CD14-positive monocyte (primary cell): ENCODE measurements around the gene HEATR1. TPM values are rescaled to one million over a fixed set of nuclear protein-coding genes. Genes with fewer than 3 reads are reported as not detected.

Experiments
- DNase-seq, 3 donors: peaks; one replicate each; pipeline ENCODE4 v3.0.0-alpha.2; 2011 to 2022
- H2AFZ ChIP-seq: 2 replicates; pipeline ENCODE4 v1.6.0; 2012; ENCODE audit warnings: mild to moderate bottlenecking, low read depth, low read length, inconsistent platforms; ENCODE audit not compliant: insufficient read depth, poor library complexity, severe bottlenecking
- H3K27ac ChIP-seq, 2 donors: 1 replicate in 1 of 2; 2 replicates in 1 of 2; pipeline ENCODE4 v1.5.1; 2012 to 2013; ENCODE audit warnings: low read length in 2 of 2, control low read depth in 1 of 2, inconsistent platforms in 1 of 2, low read depth in 1 of 2, mild to moderate bottlenecking in 1 of 2
- H3K27me3 ChIP-seq, 2 donors: one replicate each; pipeline versions ENCODE4 v1.6.0 to v1.6.1; 2011 to 2013; ENCODE audit warnings: low read length in 2 of 2; ENCODE audit not compliant: control insufficient read depth in 2 of 2, insufficient read depth in 2 of 2
- H3K36me3 ChIP-seq, 2 donors: replicated peaks in 1 of 2; 1 replicate in 1 of 2; 2 replicates in 1 of 2; pipeline versions ENCODE4 v1.5.1 to v1.6.1; 2012 to 2013; ENCODE audit warnings: low read length in 2 of 2, control low read depth in 1 of 2, inconsistent platforms in 1 of 2, mild to moderate bottlenecking in 1 of 2; ENCODE audit not compliant: insufficient read depth in 2 of 2, control insufficient read depth in 1 of 2
- H3K4me1 ChIP-seq, 2 donors: 1 replicate in 1 of 2; 2 replicates in 1 of 2; pipeline versions ENCODE4 v1.5.1 to v1.6.1; 2012 to 2013; ENCODE audit warnings: low read length in 2 of 2, control low read depth in 1 of 2, inconsistent platforms in 1 of 2, mild to moderate bottlenecking in 1 of 2, moderate library complexity in 1 of 2; ENCODE audit not compliant: insufficient read depth in 2 of 2, control insufficient read depth in 1 of 2
- H3K4me2 ChIP-seq: replicated peaks from 2 replicates; pipeline ENCODE3; 2012; ENCODE audit warnings: low read length, moderate library complexity, mild to moderate bottlenecking; ENCODE audit not compliant: poor library complexity, severe bottlenecking; ENCODE audit errors: extremely low read depth
- H3K4me3 ChIP-seq, 3 experiments: fragments of 200-600 bp in 1 of 3; sonication (generic) in 1 of 3; replicated peaks in 1 of 3; 1 replicate in 2 of 3; 2 replicates in 1 of 3; pipeline ENCODE4 v1.5.1; 2011 to 2013; ENCODE audit warnings: low read length in 3 of 3, mild to moderate bottlenecking in 3 of 3, control low read depth in 2 of 3, low read depth in 2 of 3, inconsistent platforms in 1 of 3, moderate library complexity in 1 of 3
- H3K79me2 ChIP-seq: 2 replicates; pipeline ENCODE4 v1.6.0; 2012; ENCODE audit warnings: mild to moderate bottlenecking, control low read depth, inconsistent platforms, low read length, moderate library complexity; ENCODE audit not compliant: insufficient read depth
- H3K9ac ChIP-seq: 2 replicates; pipeline ENCODE4 v1.6.0; 2017; ENCODE audit warnings: low read length, mild to moderate bottlenecking; ENCODE audit not compliant: insufficient read depth, poor library complexity, severe bottlenecking
- H3K9me3 ChIP-seq, 2 donors: replicated peaks in 1 of 2; 1 replicate in 1 of 2; 2 replicates in 1 of 2; pipeline versions ENCODE4 v1.5.1 to v1.6.1; 2012 to 2013; ENCODE audit warnings: low read length in 2 of 2, control low read depth in 1 of 2; ENCODE audit not compliant: control insufficient read depth in 1 of 2, insufficient read depth in 1 of 2
- H4K20me1 ChIP-seq: 2 replicates; pipeline ENCODE4 v1.6.0; 2012; ENCODE audit warnings: mild to moderate bottlenecking, low read length, control low read depth, moderate library complexity; ENCODE audit not compliant: insufficient read depth
- H3K27ac Mint-ChIP-seq, 7 donors: one replicate each; pipeline ENCODE4 v1.8.0; 2020; ENCODE audit warnings: mild to moderate bottlenecking in 7 of 7, mixed read lengths in 7 of 7, moderate library complexity in 6 of 7, inconsistent platforms in 2 of 7
- H3K27me3 Mint-ChIP-seq, 3 donors: one replicate each; pipeline ENCODE4 v1.8.0; 2021 to 2022; ENCODE audit warnings: low read depth in 3 of 3, mild to moderate bottlenecking in 3 of 3, mixed read lengths in 3 of 3, moderate library complexity in 3 of 3, inconsistent platforms in 1 of 3
- H3K36me3 Mint-ChIP-seq, 2 donors: one replicate each; pipeline ENCODE4 v1.8.0; 2020; ENCODE audit warnings: mixed read lengths in 2 of 2, inconsistent platforms in 1 of 2, mild to moderate bottlenecking in 1 of 2
- H3K4me1 Mint-ChIP-seq: one replicate; pipeline ENCODE4 v1.8.0; 2020; ENCODE audit warnings: mild to moderate bottlenecking, mixed read lengths
- H3K4me3 Mint-ChIP-seq, 2 donors: one replicate each; pipeline ENCODE4 v1.8.0; 2020; ENCODE audit warnings: mild to moderate bottlenecking in 2 of 2, mixed read lengths in 2 of 2, moderate library complexity in 1 of 2
- H3K9me3 Mint-ChIP-seq, 7 donors: one replicate each; pipeline ENCODE4 v1.8.0; 2020 to 2022; ENCODE audit warnings: mixed read lengths in 7 of 7, mild to moderate bottlenecking in 6 of 7, moderate library complexity in 6 of 7, inconsistent platforms in 2 of 7
- CTCF ChIP-seq: fragments of 200-600 bp; IDR thresholded peaks from one replicate; pipeline ENCODE4 v1.8.0; 2022; ENCODE audit warnings: antibody characterized with exemption, mild to moderate bottlenecking
- WGBS: methylation state at CpG from one replicate; pipeline ENCODE4 v1.1.5; 2013; ENCODE audit warnings: missing lambda C conversion rate; ENCODE audit not compliant: insufficient coverage; 5-methylcytosine and 5-hydroxymethylcytosine counted together
- intact Hi-C, 2 donors: fragments of 100-400 bp; cut with micrococcal nuclease; formaldehyde crosslinking; loops; one replicate each; pipeline versions ENCODE4 v1.15.0 to v1.15.1; 2023
- polyA plus RNA-seq, 3 donors: library from polyadenylated mRNA; depleted of rRNA in 1 of 3; unstranded in 2 of 3; stranded (reverse) in 1 of 3; fragments of 300-500 nt in 2 of 3; fragments of >200 nt in 1 of 3; fragmentation: Illumina TruSeq in 2 of 3; gene quantifications; 1 replicate in 2 of 3; 2 replicates in 1 of 3; pipeline ENCODE4 v1.2.3, GENCODE V29; 2012 to 2021

Gene HEATR1
- polyA plus RNA-seq, 3 donors: 2.8 to 4.2 (median 3.7) TPM

- H3K79me2 ChIP-seq: no peaks in the 10 kb centered on the region
- no peaks in the 10 kb centered on the region for H3K27me3 ChIP-seq
- H2AFZ ChIP-seq: no peak overlapping the region
- intact Hi-C loops: loop anchor here in 1 of 2 donors (10.0 kb wide), 1 partner anchor 881 kb away; no protein-coding TSS in a partner anchor
- Mint-ChIP-seq H3K9me3 (no peaks in the 10 kb centered on the region), H3K36me3 (peaks cover 72 to 90% of the 10 kb centered on the region in 2 donors), H3K27ac (no peak overlapping the region), H3K4me3 (no peak overlapping the region), H3K4me1 (no peaks in the 10 kb centered on the region), H3K27me3 (no peaks in the 10 kb centered on the region)
- H4K20me1 ChIP-seq: no peaks in the 10 kb centered on the region
- no peaks in the 10 kb centered on the region for H3K4me1 ChIP-seq
- no peaks in the 10 kb centered on the region for H3K9me3 ChIP-seq
- no peak for DNase-seq
- no peak overlapping the region for H3K4me2 ChIP-seq
- peaks cover 87 to 99% of the 10 kb centered on the region in 2 donors for H3K36me3 ChIP-seq
- H3K4me3 ChIP-seq: no peak overlapping the region
- 40% methylated on average over 1 of the region's 2 CpGs for WGBS
- H3K27ac ChIP-seq: no peak overlapping the region
- no peak overlapping the region for H3K9ac ChIP-seq
- TF ChIP-seq CTCF: no peak
Measured at GRCh38 chr1:236576004-236576403, 28.3 kb downstream of the HEATR1 start.

- Mint-ChIP-seq H3K27me3 (no peaks in the 10 kb centered on the region), H3K27ac (no peak overlapping the region), H3K9me3 (no peaks in the 10 kb centered on the region), H3K4me1 (no peaks in the 10 kb centered on the region), H3K36me3 (peaks cover 71 to 90% of the 10 kb centered on the region in 2 donors), H3K4me3 (no peak overlapping the region)
- Histone ChIP-seq H2AFZ (no peak overlapping the region), H4K20me1 (no peaks in the 10 kb centered on the region), H3K4me2 (no peak overlapping the region), H3K27ac (no peak overlapping the region), H3K4me3 (no peak overlapping the region), H3K4me1 (no peaks in the 10 kb centered on the region), H3K9ac (no peak overlapping the region), H3K36me3 (peaks cover 90 to 100% of the 10 kb centered on the region in 2 donors), H3K79me2 (no peaks in the 10 kb centered on the region), H3K27me3 (no peaks in the 10 kb centered on the region), H3K9me3 (no peaks in the 10 kb centered on the region)
- intact Hi-C loops: loop anchor here in 1 of 2 donors (10.0 kb wide), 1 partner anchor 881 kb away; no protein-coding TSS in a partner anchor
- no peak for TF ChIP-seq CTCF
- no peak for DNase-seq
- 100% methylated on average over 1 of the region's 3 CpGs for WGBS
Measured at GRCh38 chr1:236575523-236575922, 28.8 kb downstream of the HEATR1 start.
